Hepatocyte (in vitro differentiated cells): ENCODE data around the gene THRAP3.
"Not testable (repeated sequence)": the region's sequence is repeated elsewhere in the genome, so short reads cannot be mapped to it uniquely, and the experiment has no call there.

Experiments
- CTCF ChIP-seq: fragments of 200-600 bp; sonication (generic); IDR thresholded peaks from 2 replicates; pipeline ENCODE4 v1.5.1; 2016; ENCODE audit warnings: antibody characterized with exemption, mild to moderate bottlenecking; ENCODE audit not compliant: poor library complexity
- EZH2 ChIP-seq: fragments of 200-600 bp; sonication (generic); IDR thresholded peaks from 2 replicates; pipeline ENCODE4 v1.6.1; 2016; ENCODE audit warnings: antibody characterized with exemption, mild to moderate bottlenecking, borderline replicate concordance

- not testable (repeated sequence) for TF ChIP-seq EZH2, CTCF
Observed at GRCh38 chr1:36252482-36252824, 28.2 kb downstream of the THRAP3 start.
